ENCODE results near the gene FRMD4A. TPM values are rescaled to one million over a fixed set of nuclear protein-coding genes. Genes with fewer than 3 reads are reported as not detected.

FRMD4A gene
- total RNA-seq, 4 donors from 2014 or later = 4.0 to 12.7 (median 5.6) TPM

- Histone ChIP-seq H3K9me3 (no peaks in the 10 kb centered on the region), H3K27ac (no peak overlapping the region), H3K4me3 (no peak overlapping the region), H3K4me1 (no peaks in the 10 kb centered on the region), H3K27me3 (no peaks in the 10 kb centered on the region), H3K36me3 (no peaks in the 10 kb centered on the region)
- intact Hi-C loops (cut with DNase I; ENCODE audit: low total_unique reads) (no loop called here), in situ Hi-C loops (cut with MboI; ENCODE audit: low pct_ligation_motif_present in 1 of 4, low pct_unique_long_range_greater_than_20kb in 1 of 4, low sequenced_read_pairs in 3 of 4) (no loop called here)
- 81 to 82% methylated on average over 1 of the region's 1 CpG for WGBS, 2 donors (ENCODE audit: low coverage in 1 of 2)
- TF ChIP-seq CTCF (IDR thresholded peaks at IDR 0.05) (no peak), POLR2AphosphoS5 (IDR thresholded peaks at IDR 0.05) (no peak), POLR2A (IDR thresholded peaks at IDR 0.05) (no peak), EP300 (IDR thresholded peaks at IDR 0.05; ENCODE audit: low read depth) (no peak)
- no peak for DNase-seq
Measured at GRCh38 chr10:14151571-14151970, 179.2 kb downstream of the FRMD4A start.

GRCh38 chr10:14150526-14150925 lies 180.2 kb downstream of the FRMD4A start:
- intact Hi-C loops (cut with DNase I; ENCODE audit: low total_unique reads) (no loop called here), in situ Hi-C loops (cut with MboI; ENCODE audit: low pct_ligation_motif_present in 1 of 4, low pct_unique_long_range_greater_than_20kb in 1 of 4, low sequenced_read_pairs in 3 of 4) (no loop called here)

GRCh38 chr10:14146501-14146900 lies 184.2 kb downstream of the FRMD4A start:
- H3K36me3 ChIP-seq = no peaks in the 10 kb centered on the region
- WGBS, 2 donors (ENCODE audit: low coverage in 1 of 2) = 73 to 76% methylated on average over 4 of the region's 4 CpGs
- intact Hi-C loops (cut with DNase I; ENCODE audit: low total_unique reads) = no loop called here

More at GRCh38 chr10:14150526-14150925, 180.2 kb downstream of the FRMD4A start:
- DNase-seq = no peak
- Histone ChIP-seq H3K27ac (no peak overlapping the region), H3K27me3 (no peaks in the 10 kb centered on the region), H3K4me1 (no peaks in the 10 kb centered on the region), H3K9me3 (no peaks in the 10 kb centered on the region), H3K4me3 (no peak overlapping the region), H3K36me3 (no peaks in the 10 kb centered on the region)
- 74 to 75% methylated on average over 4 of the region's 4 CpGs for WGBS, 2 donors (ENCODE audit: low coverage in 1 of 2)
- TF ChIP-seq POLR2A (IDR thresholded peaks at IDR 0.05) = no peak
- no peak for TF ChIP-seq POLR2AphosphoS5 (IDR thresholded peaks at IDR 0.05)
- TF ChIP-seq EP300 (IDR thresholded peaks at IDR 0.05; ENCODE audit: low read depth) = no peak
- TF ChIP-seq CTCF (IDR thresholded peaks at IDR 0.05) = no peak

GRCh38 chr10:14146025-14146424 lies 184.7 kb downstream of the FRMD4A start:
- WGBS, 2 donors (ENCODE audit: low coverage in 1 of 2) = 56 to 64% methylated on average over 2 to 3 of the region's 3 CpGs
- DNase-seq = no peak
- intact Hi-C loops (cut with DNase I; ENCODE audit: low total_unique reads) (no loop called here), in situ Hi-C loops (cut with MboI; ENCODE audit: low pct_ligation_motif_present in 1 of 4, low pct_unique_long_range_greater_than_20kb in 1 of 4, low sequenced_read_pairs in 3 of 4) (no loop called here)
- peaks cover 12% of the 10 kb centered on the region for H3K27me3 ChIP-seq
- H3K36me3 ChIP-seq = no peaks in the 10 kb centered on the region
- H3K9me3 ChIP-seq = no peaks in the 10 kb centered on the region
- no peaks in the 10 kb centered on the region for H3K4me1 ChIP-seq
- TF ChIP-seq CTCF (IDR thresholded peaks at IDR 0.05) = no peak
- TF ChIP-seq POLR2AphosphoS5 (IDR thresholded peaks at IDR 0.05) = no peak
- TF ChIP-seq EP300 (IDR thresholded peaks at IDR 0.05; ENCODE audit: low read depth) = no peak
- TF ChIP-seq POLR2A (IDR thresholded peaks at IDR 0.05) = no peak
- no peak overlapping the region for H3K4me3 ChIP-seq
- no peak overlapping the region for H3K27ac ChIP-seq

More at GRCh38 chr10:14146501-14146900, 184.2 kb downstream of the FRMD4A start:
- Histone ChIP-seq H3K27ac (no peak overlapping the region), H3K27me3 (peaks cover 12% of the 10 kb centered on the region), H3K4me1 (no peaks in the 10 kb centered on the region), H3K4me3 (no peak overlapping the region), H3K9me3 (no peaks in the 10 kb centered on the region)
- no peak for DNase-seq
- TF ChIP-seq CTCF (IDR thresholded peaks at IDR 0.05) (no peak), EP300 (IDR thresholded peaks at IDR 0.05; ENCODE audit: low read depth) (no peak), POLR2A (IDR thresholded peaks at IDR 0.05) (no peak), POLR2AphosphoS5 (IDR thresholded peaks at IDR 0.05) (no peak)
- in situ Hi-C loops (cut with MboI; ENCODE audit: low pct_ligation_motif_present in 1 of 4, low pct_unique_long_range_greater_than_20kb in 1 of 4, low sequenced_read_pairs in 3 of 4) = no loop called here
